Esophagus squamous epithelium (tissue), 5 donors: Measurements from ENCODE around the gene C16orf74. TPM values are rescaled to one million over a fixed set of nuclear protein-coding genes. Genes with fewer than 3 reads are reported as not detected.

Experiments used
- DNase-seq: peaks from one replicate; lab custom pipeline; 2025; lab: John Stamatoyannopoulos, UW
- H3K27ac ChIP-seq, 4 donors: fragments of 200-600 bp; sonication (generic); one replicate each; pipeline ENCODE4 v1.5.1; 2016 to 2019; ENCODE audit warnings: mild to moderate bottlenecking in 1 of 4
- H3K27me3 ChIP-seq, 4 donors: fragments of 200-600 bp; sonication (generic); 1 replicate in 3 of 4; 2 replicates in 1 of 4; pipeline versions ENCODE4 v1.5.1 to v1.6.0; 2017 to 2021; ENCODE audit warnings: antibody characterized with exemption in 1 of 4
- H3K36me3 ChIP-seq, 3 donors: fragments of 200-600 bp; sonication (generic); one replicate each; pipeline ENCODE4 v1.5.1; 2016 to 2019
- H3K4me1 ChIP-seq, 3 donors: fragments of 200-600 bp; sonication (generic); one replicate each; pipeline ENCODE4 v1.5.1; 2017 to 2019
- H3K4me3 ChIP-seq, 4 donors: fragments of 200-600 bp; sonication (generic); 1 replicate in 3 of 4; 2 replicates in 1 of 4; pipeline ENCODE4 v1.5.1; 2016 to 2019; ENCODE audit warnings: mild to moderate bottlenecking in 2 of 4, moderate library complexity in 1 of 4
- H3K9me3 ChIP-seq, 3 donors: fragments of 200-600 bp; sonication (generic); one replicate each; pipeline ENCODE4 v1.5.1; 2016 to 2019
- POLR2A ChIP-seq, 4 donors: fragments of 450-650 bp; IDR thresholded peaks; one replicate each; pipeline ENCODE4 v1.6.1; 2017; ENCODE audit warnings: antibody characterized with exemption in 4 of 4, mild to moderate bottlenecking in 4 of 4, moderate library complexity in 3 of 4
- WGBS, 2 donors: methylation state at CpG; one replicate each; pipeline ENCODE4 v1.1.5; 2018; 5-methylcytosine and 5-hydroxymethylcytosine counted together
- intact Hi-C: fragments of 100-400 bp; cut with DNase I; formaldehyde crosslinking; loops from one replicate; pipeline ENCODE4 v1.15.0; 2022
- small RNA-seq, 4 donors: library from RNA; depleted of rRNA; stranded (forward); fragments of <200 nt; gene quantifications; one replicate each; pipeline ENCODE3, GENCODE V24; 2016
- total RNA-seq, 4 donors: library from RNA; depleted of rRNA; stranded (reverse); fragments of >200 nt; gene quantifications; one replicate each; pipeline ENCODE4 v1.1.0, GENCODE V29; 2016
- TF ChIP-seq, protein P1 (sequence below), 6 experiments: fragments of 450-650 bp in 4 of 6; fragments of 200-600 bp in 2 of 6; sonication (generic) in 2 of 6; IDR thresholded peaks; one replicate each; pipeline ENCODE4 v1.5.1; 2016 to 2019; ENCODE audit warnings: antibody characterized with exemption in 6 of 6, mild to moderate bottlenecking in 4 of 6, moderate library complexity in 4 of 6
- donor health status: DM: yes; HTN: yes; CAD: no.

Gene C16orf74
- total RNA-seq, 4 donors from 2014 or later, result 3.8 to 24.8 (median 6.4) TPM

DNA sequence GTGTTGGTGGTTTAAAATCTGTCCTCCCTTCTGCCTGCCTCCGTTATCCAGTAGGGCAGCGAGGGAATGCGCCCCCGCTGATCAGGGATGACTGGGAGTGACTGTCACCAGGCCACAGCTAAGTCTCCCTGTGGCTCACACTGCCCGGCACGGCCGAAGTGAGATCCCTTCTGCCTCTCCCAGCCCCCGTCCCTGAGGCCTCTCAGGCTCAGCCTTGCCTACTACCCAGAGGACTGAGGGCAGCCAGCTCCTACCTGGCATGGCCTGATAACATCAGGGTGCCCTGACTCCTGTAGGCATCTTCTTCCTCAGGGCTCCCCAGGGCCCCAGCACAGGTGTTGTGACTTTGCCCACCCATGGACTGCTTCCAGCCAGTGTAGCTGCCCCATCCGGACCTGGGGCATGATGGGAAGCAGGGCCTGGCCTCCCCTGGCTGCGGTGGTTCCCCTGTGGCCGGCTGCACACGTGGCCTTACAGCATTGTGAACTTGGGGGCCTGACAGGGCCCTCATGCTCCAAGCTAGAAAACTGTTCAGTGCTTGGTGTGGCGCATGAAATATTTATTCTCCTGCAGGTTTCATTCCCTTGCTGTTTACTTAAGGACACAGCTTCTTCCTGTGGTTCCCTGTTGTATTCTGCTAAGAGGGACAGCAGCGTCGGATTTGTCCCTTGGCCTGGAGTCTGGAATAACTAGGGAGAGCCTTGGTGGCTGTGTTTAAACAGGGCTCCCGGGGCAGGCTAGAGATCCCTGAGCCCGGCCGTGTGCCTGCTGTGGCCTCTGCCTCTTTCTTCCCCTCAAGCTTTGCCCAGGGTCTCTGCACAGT, 92.2 kb downstream of the C16orf74 start:
- no peaks in the 10 kb centered on the region for H3K27me3 ChIP-seq
- TF ChIP-seq, protein P1, sequence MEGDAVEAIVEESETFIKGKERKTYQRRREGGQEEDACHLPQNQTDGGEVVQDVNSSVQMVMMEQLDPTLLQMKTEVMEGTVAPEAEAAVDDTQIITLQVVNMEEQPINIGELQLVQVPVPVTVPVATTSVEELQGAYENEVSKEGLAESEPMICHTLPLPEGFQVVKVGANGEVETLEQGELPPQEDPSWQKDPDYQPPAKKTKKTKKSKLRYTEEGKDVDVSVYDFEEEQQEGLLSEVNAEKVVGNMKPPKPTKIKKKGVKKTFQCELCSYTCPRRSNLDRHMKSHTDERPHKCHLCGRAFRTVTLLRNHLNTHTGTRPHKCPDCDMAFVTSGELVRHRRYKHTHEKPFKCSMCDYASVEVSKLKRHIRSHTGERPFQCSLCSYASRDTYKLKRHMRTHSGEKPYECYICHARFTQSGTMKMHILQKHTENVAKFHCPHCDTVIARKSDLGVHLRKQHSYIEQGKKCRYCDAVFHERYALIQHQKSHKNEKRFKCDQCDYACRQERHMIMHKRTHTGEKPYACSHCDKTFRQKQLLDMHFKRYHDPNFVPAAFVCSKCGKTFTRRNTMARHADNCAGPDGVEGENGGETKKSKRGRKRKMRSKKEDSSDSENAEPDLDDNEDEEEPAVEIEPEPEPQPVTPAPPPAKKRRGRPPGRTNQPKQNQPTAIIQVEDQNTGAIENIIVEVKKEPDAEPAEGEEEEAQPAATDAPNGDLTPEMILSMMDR (IDR thresholded peaks at IDR 0.05), result no peak
- intact Hi-C loops, result no loop called here
- peaks cover 53 to 100% (median 67%) of the 10 kb centered on the region in 3 donors for H3K36me3 ChIP-seq
- 89 to 94% methylated on average over 8 to 12 of the region's 18 CpGs for WGBS, 2 donors
- DNase-seq, result no peak
- H3K4me1 ChIP-seq, result peaks cover 4 to 18% (median 7%) of the 10 kb centered on the region in 3 donors
- no peak overlapping the region for H3K27ac ChIP-seq
- no peak overlapping the region for H3K4me3 ChIP-seq
- H3K9me3 ChIP-seq, result no peaks in the 10 kb centered on the region

DNA sequence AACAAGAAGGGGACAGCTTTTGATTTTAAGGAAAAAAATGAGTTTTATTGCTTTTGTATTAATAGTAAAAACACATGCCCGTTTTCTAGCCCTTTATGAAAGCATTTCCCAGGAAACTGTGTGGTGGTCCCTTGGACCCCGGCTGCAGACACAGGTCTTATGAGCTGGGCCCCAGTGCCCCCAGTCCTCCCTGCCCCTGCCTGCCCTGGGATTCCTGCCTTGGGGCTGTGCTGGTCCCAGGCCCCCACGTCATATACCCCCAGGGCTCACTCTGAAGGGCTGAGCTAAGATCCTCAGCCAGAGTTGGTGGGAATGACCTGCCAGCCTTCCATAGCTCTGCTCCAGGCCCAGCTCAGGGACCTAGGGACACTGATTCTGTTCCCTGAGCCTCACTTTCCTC, 92.9 kb downstream of the C16orf74 start:
- H3K27ac ChIP-seq, result no peak overlapping the region
- 83 to 90% methylated on average over 2 of the region's 3 CpGs for WGBS, 2 donors
- no peaks in the 10 kb centered on the region for H3K27me3 ChIP-seq
- TF ChIP-seq POLR2A (IDR thresholded peaks at IDR 0.05), result no peak
- TF ChIP-seq, protein P1 (IDR thresholded peaks at IDR 0.05), result no peak
- intact Hi-C loops, result no loop called here
- DNase-seq, result no peak
- no peak overlapping the region for H3K4me3 ChIP-seq
- H3K9me3 ChIP-seq, result no peaks in the 10 kb centered on the region
- H3K4me1 ChIP-seq, result peaks cover 8 to 24% (median 12%) of the 10 kb centered on the region in 3 donors
- peaks cover 46 to 93% (median 60%) of the 10 kb centered on the region in 3 donors for H3K36me3 ChIP-seq

Small RNA genes within 50 kb of the gene (small RNA-seq; reads per million reads assigned to genes)
- gene RN7SL381P (0 reads per million in 4 donors), gene RNU1-103P (0 reads per million in 4 donors)

Other genes starting within 250 kb of the C16orf74 start
- 10 to 100 TPM; 24.6 to 33.6 (median 28.9) TPM for gene GSE1, start 137.8 kb downstream of the C16orf74 start, total RNA-seq
- 10 to 100 TPM in 1 of 4 donors, 1 to 10 TPM in 3; 2.5 to 12.6 (median 6.7) TPM for gene GINS2, start 62.1 kb downstream of the C16orf74 start, total RNA-seq
- gene EMC8, start 48.4 kb upstream of the C16orf74 start, total RNA-seq, result 10 to 100 TPM; 18.7 to 32.4 (median 23.9) TPM
- gene COX4I1, start 48.6 kb upstream of the C16orf74 start, total RNA-seq, result 100 to 1,000 TPM; 497 to 580 (median 549) TPM
- 10 to 100 TPM in 1 of 4 donors, 1 to 10 TPM in 2, not detected in 1; 1.4 to 13.0 (median 8.8) TPM for gene IRF8, start 148.1 kb upstream of the C16orf74 start, total RNA-seq